GM21367 (cell line): ENCODE measurements around the gene COX7B.
"Not testable (repeated sequence)": the region's sequence is repeated elsewhere in the genome, so short reads cannot be mapped to it uniquely, and the experiment has no call there.

Experiments
- ATAC-seq: cut with Tn5 transposase; IDR thresholded peaks from one replicate; pipeline ENCODE4 v1.9.1; 2021; ENCODE audit not compliant: unreplicated experiment

The COX7B gene

DNA sequence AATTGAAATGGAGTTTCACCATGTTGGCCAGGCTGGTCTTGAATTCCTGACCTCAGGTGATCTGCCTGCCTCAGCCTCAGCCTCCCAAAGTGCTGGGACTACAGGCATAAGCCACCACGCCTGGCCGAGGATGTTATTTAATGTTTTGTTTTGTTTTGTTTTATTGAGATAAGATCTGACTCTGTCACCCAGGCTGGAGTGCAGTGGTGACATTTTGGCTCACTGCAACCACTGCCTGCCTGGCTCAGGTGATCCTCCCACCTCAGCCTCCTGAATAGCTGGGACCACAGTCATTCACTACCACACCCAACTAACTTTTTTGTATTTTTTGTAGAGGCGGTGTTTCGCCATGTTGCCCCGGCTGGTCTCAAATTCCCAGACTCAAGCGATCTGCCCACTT, 45.8 kb downstream of the COX7B start:
- ATAC-seq = not testable (repeated sequence)

DNA sequence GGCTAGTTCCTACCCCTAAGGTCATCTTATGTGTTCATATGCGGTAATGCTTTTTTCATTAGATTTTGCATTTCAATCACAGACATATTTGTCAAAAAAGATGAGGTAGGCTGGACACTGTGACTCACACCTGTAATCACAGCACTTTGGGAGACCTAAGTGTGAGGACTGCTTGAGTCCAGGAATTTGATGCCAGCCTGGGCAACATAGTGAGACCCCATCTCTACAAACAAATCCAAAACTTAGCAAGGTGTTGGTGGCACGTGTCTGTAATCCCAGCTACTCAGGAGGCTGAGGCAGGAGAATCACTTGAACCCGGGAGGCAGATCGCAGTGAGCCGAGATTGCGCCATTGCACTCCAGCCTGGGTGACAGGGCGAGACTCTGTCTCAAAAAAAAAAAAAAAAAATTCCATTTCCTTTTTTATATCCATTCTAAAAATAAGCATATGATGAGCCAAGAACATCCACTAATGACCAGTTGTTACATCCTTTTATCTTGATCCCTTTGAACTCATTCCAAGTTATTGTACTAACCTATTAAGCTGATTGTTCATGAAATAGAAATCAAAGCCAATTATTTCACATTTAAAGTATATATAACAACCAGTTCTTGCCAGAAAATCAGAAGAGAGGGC, 46.8 kb downstream of the COX7B start:
- no peak for ATAC-seq

DNA sequence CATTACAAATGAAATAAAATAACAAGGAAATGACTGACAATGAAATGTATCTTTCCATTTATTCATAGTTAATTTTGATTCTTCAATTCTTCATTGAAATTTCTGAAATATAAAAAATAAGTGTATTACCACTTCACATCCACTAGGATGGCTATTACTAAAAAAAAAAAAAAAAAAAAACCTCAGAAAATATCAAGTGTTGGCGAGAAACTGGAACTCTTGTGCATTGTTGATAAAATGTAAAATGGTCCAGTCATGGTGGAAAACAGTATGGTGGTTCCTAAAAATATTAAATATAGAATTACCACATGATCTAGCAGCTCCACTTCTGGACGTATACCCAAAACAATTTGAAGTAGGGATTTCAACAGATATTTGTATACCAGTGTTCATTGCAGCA, 47.3 kb downstream of the COX7B start:
- no peak for ATAC-seq

DNA sequence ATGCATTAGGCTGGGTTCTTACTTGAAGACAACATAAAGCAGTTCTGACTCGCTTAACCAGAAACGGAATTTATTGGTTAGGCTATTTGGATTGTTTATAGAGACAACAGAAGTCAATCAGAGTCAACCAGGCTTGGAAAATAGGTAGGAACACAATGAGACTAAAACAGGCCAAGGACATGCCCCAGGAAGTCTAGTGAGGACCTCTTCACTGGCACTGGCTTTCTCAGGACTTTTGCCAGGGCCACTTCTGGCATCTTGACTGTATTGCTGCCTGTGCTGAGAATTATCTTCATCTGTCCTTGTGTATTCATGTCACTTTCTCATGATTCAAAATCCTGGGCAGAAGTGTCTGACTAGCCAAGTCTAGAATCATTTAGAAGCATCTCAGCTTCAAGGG, 50.6 kb downstream of the COX7B start:
- no peak for ATAC-seq

DNA sequence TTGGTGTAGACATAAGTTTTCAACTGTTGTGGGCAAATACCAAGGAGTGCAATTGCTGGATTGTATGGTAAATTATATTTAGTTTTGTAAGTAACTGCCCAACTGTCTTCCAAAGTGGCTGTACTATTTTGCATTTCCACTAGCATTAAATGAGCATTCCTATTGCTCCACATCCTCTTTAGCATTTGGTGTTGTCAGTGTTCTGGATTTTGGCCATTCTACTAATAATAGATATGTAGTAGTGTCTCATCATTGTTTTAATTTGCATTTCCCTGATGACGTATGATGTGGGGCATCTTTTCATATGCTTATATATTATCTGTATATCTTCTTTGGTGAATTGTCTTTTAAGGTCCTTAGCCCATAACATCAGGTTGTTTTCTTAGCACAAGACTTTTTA, 52.9 kb downstream of the COX7B start:
- no peak for ATAC-seq

DNA sequence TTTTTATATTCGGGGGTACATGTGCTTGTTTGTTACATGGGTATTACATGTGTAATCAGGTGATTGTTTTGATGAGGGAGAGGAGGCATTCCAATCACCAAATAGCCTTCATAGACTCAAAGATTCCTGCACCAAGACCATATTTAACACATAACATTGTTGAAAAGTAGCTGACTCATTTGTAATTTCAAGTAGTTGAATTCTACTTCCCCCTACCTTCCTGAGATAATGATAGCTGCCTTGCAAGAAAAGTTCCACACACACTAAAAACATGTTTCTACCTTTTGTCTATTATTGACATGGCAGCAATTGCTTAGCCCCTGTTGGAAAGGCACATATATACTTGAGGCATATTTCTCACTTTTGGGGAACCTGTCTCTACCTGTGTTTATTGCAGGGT, 54.0 kb downstream of the COX7B start:
- ATAC-seq = no peak

DNA sequence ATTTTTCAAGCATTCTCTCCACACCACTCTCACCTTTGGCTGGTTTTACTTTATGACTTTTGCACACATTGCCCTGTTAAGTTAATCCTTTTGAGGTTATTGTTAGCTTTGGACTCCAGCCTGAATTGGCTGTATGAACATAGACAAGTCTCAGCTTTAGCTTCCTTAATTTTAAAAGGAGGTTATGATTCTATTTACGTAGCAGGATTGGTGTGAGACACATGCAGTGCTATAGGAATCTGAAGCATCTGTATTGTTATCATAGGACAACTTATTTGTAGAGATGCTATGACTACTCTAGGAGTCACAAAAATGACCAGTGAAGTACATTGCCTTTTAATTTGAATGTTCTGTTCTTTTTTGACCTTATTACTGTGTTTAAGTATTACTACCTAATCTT, 54.4 kb downstream of the COX7B start:
- ATAC-seq = no peak
